ENCODE measurements around the gene CTCF. TPM values are rescaled to one million over a fixed set of nuclear protein-coding genes. Genes with fewer than 3 reads are reported as not detected.

Gene CTCF
- total RNA-seq, 2 donors from 2014 or later, result 24.5 to 31.6 TPM

- TF ChIP-seq, protein P1, sequence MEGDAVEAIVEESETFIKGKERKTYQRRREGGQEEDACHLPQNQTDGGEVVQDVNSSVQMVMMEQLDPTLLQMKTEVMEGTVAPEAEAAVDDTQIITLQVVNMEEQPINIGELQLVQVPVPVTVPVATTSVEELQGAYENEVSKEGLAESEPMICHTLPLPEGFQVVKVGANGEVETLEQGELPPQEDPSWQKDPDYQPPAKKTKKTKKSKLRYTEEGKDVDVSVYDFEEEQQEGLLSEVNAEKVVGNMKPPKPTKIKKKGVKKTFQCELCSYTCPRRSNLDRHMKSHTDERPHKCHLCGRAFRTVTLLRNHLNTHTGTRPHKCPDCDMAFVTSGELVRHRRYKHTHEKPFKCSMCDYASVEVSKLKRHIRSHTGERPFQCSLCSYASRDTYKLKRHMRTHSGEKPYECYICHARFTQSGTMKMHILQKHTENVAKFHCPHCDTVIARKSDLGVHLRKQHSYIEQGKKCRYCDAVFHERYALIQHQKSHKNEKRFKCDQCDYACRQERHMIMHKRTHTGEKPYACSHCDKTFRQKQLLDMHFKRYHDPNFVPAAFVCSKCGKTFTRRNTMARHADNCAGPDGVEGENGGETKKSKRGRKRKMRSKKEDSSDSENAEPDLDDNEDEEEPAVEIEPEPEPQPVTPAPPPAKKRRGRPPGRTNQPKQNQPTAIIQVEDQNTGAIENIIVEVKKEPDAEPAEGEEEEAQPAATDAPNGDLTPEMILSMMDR (IDR thresholded peaks at IDR 0.05), result no peak
- Histone ChIP-seq H3K27ac (no peak overlapping the region), H3K4me3 (no peak overlapping the region), H3K4me1 (peaks cover 0 to 7% of the 10 kb centered on the region in 2 donors), H3K9me3 (no peaks in the 10 kb centered on the region), H3K36me3 (peaks cover 4% of the 10 kb centered on the region), H3K27me3 (no peaks in the 10 kb centered on the region)
- DNase-seq (ENCODE audit: low spot score), result no peak
These were observed 121.4 kb downstream of the CTCF start for GRCh38 chr16:67683767-67684166.

GRCh38 chr16:67685388-67686112, 123.2 kb downstream of the CTCF start:
- Histone ChIP-seq H3K4me1 (peaks cover 0 to 7% of the 10 kb centered on the region in 2 donors), H3K36me3 (peaks cover 4% of the 10 kb centered on the region), H3K9me3 (no peaks in the 10 kb centered on the region), H3K27me3 (no peaks in the 10 kb centered on the region), H3K4me3 (no peak overlapping the region), H3K27ac (peak overlapping the region; percentile 12 to 25)
- DNase-seq (ENCODE audit: low spot score), result no peak
- TF ChIP-seq, protein P1 (IDR thresholded peaks at IDR 0.05), result no peak

Other genes with a start within 250 kb of the CTCF start
- under 1 TPM in 1 of 2 donors, not detected in 1; 0.08 TPM for gene KCTD19, start 235.8 kb upstream of the CTCF start, total RNA-seq
- under 1 TPM; 0.33 to 0.43 TPM for gene LRRC36, start 235.7 kb upstream of the CTCF start, total RNA-seq
- gene TPPP3, start 169.0 kb upstream of the CTCF start, total RNA-seq, result 10 to 100 TPM; 24.1 to 56.4 TPM
- gene ZDHHC1, start 146.0 kb upstream of the CTCF start, total RNA-seq, result 10 to 100 TPM in 1 of 2 donors, 1 to 10 TPM in 1; 8.9 to 11.8 TPM
- not detected for gene HSD11B2, start 131.4 kb upstream of the CTCF start, total RNA-seq
- 10 to 100 TPM; 79.7 to 95.7 TPM for gene ATP6V0D1, start 81.4 kb upstream of the CTCF start, total RNA-seq
- gene AGRP, start 79.0 kb upstream of the CTCF start, total RNA-seq, result not detected
- 10 to 100 TPM; 43.9 to 66.9 TPM for gene RIPOR1, start 33.7 kb upstream of the CTCF start, total RNA-seq
- under 1 TPM in 1 of 2 donors, not detected in 1; 0.47 TPM for gene CARMIL2, start 82.6 kb downstream of the CTCF start, total RNA-seq
- gene ACD, start 97.7 kb downstream of the CTCF start, total RNA-seq, result 10 to 100 TPM in 1 of 2 donors, 1 to 10 TPM in 1; 7.0 to 10.8 TPM
- gene PARD6A, start 98.4 kb downstream of the CTCF start, total RNA-seq, result 1 to 10 TPM; 3.9 to 5.6 TPM
- 10 to 100 TPM in 1 of 2 donors, 1 to 10 TPM in 1; 9.2 to 12.3 TPM for gene ENKD1, start 104.2 kb downstream of the CTCF start, total RNA-seq
- 1 to 10 TPM; 3.6 to 7.7 TPM for gene C16orf86, start 104.3 kb downstream of the CTCF start, total RNA-seq
- gene GFOD2, start 156.8 kb downstream of the CTCF start, total RNA-seq, result 1 to 10 TPM; 7.1 to 9.2 TPM
- 1 to 10 TPM; 7.8 to 8.9 TPM for gene RANBP10, start 244.0 kb downstream of the CTCF start, total RNA-seq
- gene TSNAXIP1, start 244.4 kb downstream of the CTCF start, total RNA-seq, result under 1 TPM in 1 of 2 donors, not detected in 1; 0.55 TPM

All from right atrium auricular region (tissue), 2 donors.